SK-N-SH treated with all-trans-retinoic acid at 6 μM for 48 hours (cell line): Measurements from ENCODE around the gene NANOS3.
"Not testable (repeated sequence)": the region's sequence is repeated elsewhere in the genome, so short reads cannot be mapped to it uniquely, and the experiment has no call there.

Source experiments
- ATAC-seq: fragments of 200-7000 bp; cut with Tn5 transposase; 3 replicates; pipeline ENCODE4 v1.9.1; 2020; ENCODE audit warnings: mild to moderate bottlenecking, moderate library complexity
- BACH2 ChIP-seq: fragments of 250-450 bp; sonication (Bioruptor Pico); IDR thresholded peaks from 2 replicates; pipeline ENCODE4 v1.9.0; 2021; ENCODE audit warnings: mild to moderate bottlenecking, borderline replicate concordance
- CSDC2 ChIP-seq: fragments of 250-450 bp; sonication (Bioruptor Pico); IDR thresholded peaks from 2 replicates; pipeline ENCODE4 v1.5.0; 2020; ENCODE audit warnings: mild to moderate bottlenecking, moderate library complexity
- ESRRG ChIP-seq: fragments of 250-450 bp; sonication (Bioruptor Pico); IDR thresholded peaks from 2 replicates; pipeline ENCODE4 v1.6.1; 2021; ENCODE audit warnings: mild to moderate bottlenecking
- GLIS3 ChIP-seq: fragments of 250-450 bp; sonication (Bioruptor Pico); IDR thresholded peaks from 2 replicates; pipeline ENCODE4 v1.5.0; 2020; ENCODE audit warnings: mild to moderate bottlenecking, moderate library complexity
- ISL1 ChIP-seq: fragments of 250-450 bp; sonication (Bioruptor Pico); IDR thresholded peaks from 2 replicates; pipeline ENCODE4 v2.1.2; 2022; ENCODE audit warnings: mild to moderate bottlenecking, moderate library complexity
- OSR1 ChIP-seq: fragments of 250-450 bp; sonication (Bioruptor Pico); IDR thresholded peaks from 2 replicates; pipeline ENCODE4 v1.8.0; 2022; ENCODE audit warnings: moderate library complexity, mild to moderate bottlenecking, inconsistent platforms
- PPARA ChIP-seq: fragments of 250-450 bp; sonication (Bioruptor Pico); IDR thresholded peaks from 2 replicates; pipeline ENCODE4 v1.5.0; 2020; ENCODE audit warnings: mild to moderate bottlenecking, borderline replicate concordance
- RARB ChIP-seq: fragments of 250-450 bp; sonication (Bioruptor Pico); IDR thresholded peaks from 2 replicates; pipeline ENCODE4 v1.8.0; 2021; ENCODE audit warnings: mild to moderate bottlenecking, moderate library complexity
- SNAI2 ChIP-seq: fragments of 250-450 bp; sonication (Bioruptor Pico); IDR thresholded peaks from 2 replicates; pipeline ENCODE4 v1.5.0; 2020; ENCODE audit warnings: mild to moderate bottlenecking, moderate library complexity
- TCF4 ChIP-seq: fragments of 250-450 bp; sonication (Bioruptor Pico); IDR thresholded peaks from 2 replicates; pipeline ENCODE4 v1.8.0; 2021; ENCODE audit warnings: mild to moderate bottlenecking, moderate library complexity, borderline replicate concordance
- TOX ChIP-seq: fragments of 250-450 bp; sonication (Bioruptor Pico); IDR thresholded peaks from 2 replicates; pipeline ENCODE4 v1.8.0; 2021; ENCODE audit warnings: mild to moderate bottlenecking, moderate library complexity, borderline replicate concordance
- ZFP3 ChIP-seq: fragments of 250-450 bp; sonication (Bioruptor Pico); IDR thresholded peaks from 2 replicates; pipeline ENCODE4 v1.5.0; 2020; ENCODE audit warnings: mild to moderate bottlenecking, moderate library complexity
- ZFP30 ChIP-seq: fragments of 450-650 bp; formaldehyde crosslinking; IDR thresholded peaks from 2 replicates; pipeline ENCODE4 v1.5.0; 2022; ENCODE audit warnings: mild to moderate bottlenecking, moderate library complexity
- ZNF565 ChIP-seq: fragments of 450-650 bp; formaldehyde crosslinking; conservative IDR thresholded peaks from 2 replicates; pipeline ENCODE4 v1.5.0; 2020; ENCODE audit warnings: low read depth, mild to moderate bottlenecking, moderate library complexity
- ZNF70 ChIP-seq: fragments of 450-650 bp; formaldehyde crosslinking; IDR thresholded peaks from 2 replicates; pipeline ENCODE4 v1.5.0; 2020; ENCODE audit warnings: mild to moderate bottlenecking, moderate library complexity
- ZNF8 ChIP-seq: fragments of 450-650 bp; formaldehyde crosslinking; IDR thresholded peaks from 2 replicates; pipeline ENCODE4 v1.5.0; 2020; ENCODE audit warnings: mild to moderate bottlenecking, moderate library complexity
- TF ChIP-seq, protein P1 (sequence below): fragments of 250-450 bp; sonication (Bioruptor Pico); IDR thresholded peaks from 2 replicates; pipeline ENCODE4 v1.5.1; 2020; ENCODE audit warnings: low read depth, mild to moderate bottlenecking, moderate library complexity
- TF ChIP-seq, protein P2 (sequence below): fragments of 250-450 bp; sonication (Bioruptor Pico); IDR thresholded peaks from 2 replicates; pipeline ENCODE4 v1.5.1; 2021; ENCODE audit warnings: mild to moderate bottlenecking, moderate library complexity
- TF ChIP-seq, protein P3 (sequence below): fragments of 250-450 bp; sonication (Bioruptor Pico); IDR thresholded peaks from 2 replicates; pipeline ENCODE4 v1.8.0; 2020; ENCODE audit warnings: mild to moderate bottlenecking, moderate library complexity, borderline replicate concordance
- TF ChIP-seq, protein P4 (sequence below): fragments of 250-450 bp; sonication (Bioruptor Pico); IDR thresholded peaks from 2 replicates; pipeline ENCODE4 v1.5.0; 2020; ENCODE audit warnings: mild to moderate bottlenecking, moderate library complexity

Gene NANOS3

DNA sequence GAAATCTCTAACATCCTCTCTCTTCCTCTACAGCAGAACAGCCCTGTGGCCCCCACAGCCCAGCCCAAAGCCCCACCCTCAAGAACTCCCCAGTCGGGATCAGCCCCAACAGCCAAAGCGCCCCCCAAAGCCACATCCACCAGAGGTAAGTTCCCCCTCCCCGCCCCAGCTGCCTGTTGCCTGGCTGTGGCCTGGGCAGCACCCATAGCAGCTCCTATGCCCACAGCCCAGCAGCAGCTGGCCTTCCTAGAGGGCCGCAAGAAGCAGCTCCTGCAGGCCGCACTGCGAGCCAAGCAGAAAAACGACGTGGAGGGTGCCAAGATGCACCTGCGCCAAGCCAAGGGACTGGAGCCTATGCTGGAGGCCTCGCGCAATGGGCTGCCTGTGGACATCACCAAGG is 43.6 kb downstream of the NANOS3 start:
- TF ChIP-seq, protein P1, sequence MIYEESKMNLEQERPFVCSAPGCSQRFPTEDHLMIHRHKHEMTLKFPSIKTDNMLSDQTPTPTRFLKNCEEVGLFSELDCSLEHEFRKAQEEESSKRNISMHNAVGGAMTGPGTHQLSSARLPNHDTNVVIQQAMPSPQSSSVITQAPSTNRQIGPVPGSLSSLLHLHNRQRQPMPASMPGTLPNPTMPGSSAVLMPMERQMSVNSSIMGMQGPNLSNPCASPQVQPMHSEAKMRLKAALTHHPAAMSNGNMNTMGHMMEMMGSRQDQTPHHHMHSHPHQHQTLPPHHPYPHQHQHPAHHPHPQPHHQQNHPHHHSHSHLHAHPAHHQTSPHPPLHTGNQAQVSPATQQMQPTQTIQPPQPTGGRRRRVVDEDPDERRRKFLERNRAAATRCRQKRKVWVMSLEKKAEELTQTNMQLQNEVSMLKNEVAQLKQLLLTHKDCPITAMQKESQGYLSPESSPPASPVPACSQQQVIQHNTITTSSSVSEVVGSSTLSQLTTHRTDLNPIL (CRISPR knock-in tag), result no peak
- TF ChIP-seq ZNF565 (no peak), ZNF8 (CRISPR knock-in tag) (no peak), TCF4 (no peak), ZFP3 (CRISPR knock-in tag) (no peak), ISL1 (no peak), OSR1 (CRISPR knock-in tag) (no peak), RARB (CRISPR knock-in tag) (no peak), CSDC2 (no peak), ESRRG (CRISPR knock-in tag) (no peak), ZNF70 (CRISPR knock-in tag) (no peak), PPARA (CRISPR knock-in tag) (no peak), GLIS3 (no peak), BACH2 (no peak)
- TF ChIP-seq, protein P2, sequence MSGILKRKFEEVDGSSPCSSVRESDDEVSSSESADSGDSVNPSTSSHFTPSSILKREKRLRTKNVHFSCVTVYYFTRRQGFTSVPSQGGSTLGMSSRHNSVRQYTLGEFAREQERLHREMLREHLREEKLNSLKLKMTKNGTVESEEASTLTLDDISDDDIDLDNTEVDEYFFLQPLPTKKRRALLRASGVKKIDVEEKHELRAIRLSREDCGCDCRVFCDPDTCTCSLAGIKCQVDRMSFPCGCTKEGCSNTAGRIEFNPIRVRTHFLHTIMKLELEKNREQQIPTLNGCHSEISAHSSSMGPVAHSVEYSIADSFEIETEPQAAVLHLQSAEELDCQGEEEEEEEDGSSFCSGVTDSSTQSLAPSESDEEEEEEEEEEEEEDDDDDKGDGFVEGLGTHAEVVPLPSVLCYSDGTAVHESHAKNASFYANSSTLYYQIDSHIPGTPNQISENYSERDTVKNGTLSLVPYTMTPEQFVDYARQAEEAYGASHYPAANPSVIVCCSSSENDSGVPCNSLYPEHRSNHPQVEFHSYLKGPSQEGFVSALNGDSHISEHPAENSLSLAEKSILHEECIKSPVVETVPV (CRISPR knock-in tag), result no peak
- TF ChIP-seq, protein P3, sequence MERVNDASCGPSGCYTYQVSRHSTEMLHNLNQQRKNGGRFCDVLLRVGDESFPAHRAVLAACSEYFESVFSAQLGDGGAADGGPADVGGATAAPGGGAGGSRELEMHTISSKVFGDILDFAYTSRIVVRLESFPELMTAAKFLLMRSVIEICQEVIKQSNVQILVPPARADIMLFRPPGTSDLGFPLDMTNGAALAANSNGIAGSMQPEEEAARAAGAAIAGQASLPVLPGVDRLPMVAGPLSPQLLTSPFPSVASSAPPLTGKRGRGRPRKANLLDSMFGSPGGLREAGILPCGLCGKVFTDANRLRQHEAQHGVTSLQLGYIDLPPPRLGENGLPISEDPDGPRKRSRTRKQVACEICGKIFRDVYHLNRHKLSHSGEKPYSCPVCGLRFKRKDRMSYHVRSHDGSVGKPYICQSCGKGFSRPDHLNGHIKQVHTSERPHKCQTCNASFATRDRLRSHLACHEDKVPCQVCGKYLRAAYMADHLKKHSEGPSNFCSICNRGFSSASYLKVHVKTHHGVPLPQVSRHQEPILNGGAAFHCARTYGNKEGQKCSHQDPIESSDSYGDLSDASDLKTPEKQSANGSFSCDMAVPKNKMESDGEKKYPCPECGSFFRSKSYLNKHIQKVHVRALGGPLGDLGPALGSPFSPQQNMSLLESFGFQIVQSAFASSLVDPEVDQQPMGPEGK (CRISPR knock-in tag), result no peak
- TF ChIP-seq, protein P4, sequence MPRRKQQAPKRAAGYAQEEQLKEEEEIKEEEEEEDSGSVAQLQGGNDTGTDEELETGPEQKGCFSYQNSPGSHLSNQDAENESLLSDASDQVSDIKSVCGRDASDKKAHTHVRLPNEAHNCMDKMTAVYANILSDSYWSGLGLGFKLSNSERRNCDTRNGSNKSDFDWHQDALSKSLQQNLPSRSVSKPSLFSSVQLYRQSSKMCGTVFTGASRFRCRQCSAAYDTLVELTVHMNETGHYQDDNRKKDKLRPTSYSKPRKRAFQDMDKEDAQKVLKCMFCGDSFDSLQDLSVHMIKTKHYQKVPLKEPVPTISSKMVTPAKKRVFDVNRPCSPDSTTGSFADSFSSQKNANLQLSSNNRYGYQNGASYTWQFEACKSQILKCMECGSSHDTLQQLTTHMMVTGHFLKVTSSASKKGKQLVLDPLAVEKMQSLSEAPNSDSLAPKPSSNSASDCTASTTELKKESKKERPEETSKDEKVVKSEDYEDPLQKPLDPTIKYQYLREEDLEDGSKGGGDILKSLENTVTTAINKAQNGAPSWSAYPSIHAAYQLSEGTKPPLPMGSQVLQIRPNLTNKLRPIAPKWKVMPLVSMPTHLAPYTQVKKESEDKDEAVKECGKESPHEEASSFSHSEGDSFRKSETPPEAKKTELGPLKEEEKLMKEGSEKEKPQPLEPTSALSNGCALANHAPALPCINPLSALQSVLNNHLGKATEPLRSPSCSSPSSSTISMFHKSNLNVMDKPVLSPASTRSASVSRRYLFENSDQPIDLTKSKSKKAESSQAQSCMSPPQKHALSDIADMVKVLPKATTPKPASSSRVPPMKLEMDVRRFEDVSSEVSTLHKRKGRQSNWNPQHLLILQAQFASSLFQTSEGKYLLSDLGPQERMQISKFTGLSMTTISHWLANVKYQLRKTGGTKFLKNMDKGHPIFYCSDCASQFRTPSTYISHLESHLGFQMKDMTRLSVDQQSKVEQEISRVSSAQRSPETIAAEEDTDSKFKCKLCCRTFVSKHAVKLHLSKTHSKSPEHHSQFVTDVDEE (CRISPR knock-in tag), result no peak
- no peak for ATAC-seq

DNA sequence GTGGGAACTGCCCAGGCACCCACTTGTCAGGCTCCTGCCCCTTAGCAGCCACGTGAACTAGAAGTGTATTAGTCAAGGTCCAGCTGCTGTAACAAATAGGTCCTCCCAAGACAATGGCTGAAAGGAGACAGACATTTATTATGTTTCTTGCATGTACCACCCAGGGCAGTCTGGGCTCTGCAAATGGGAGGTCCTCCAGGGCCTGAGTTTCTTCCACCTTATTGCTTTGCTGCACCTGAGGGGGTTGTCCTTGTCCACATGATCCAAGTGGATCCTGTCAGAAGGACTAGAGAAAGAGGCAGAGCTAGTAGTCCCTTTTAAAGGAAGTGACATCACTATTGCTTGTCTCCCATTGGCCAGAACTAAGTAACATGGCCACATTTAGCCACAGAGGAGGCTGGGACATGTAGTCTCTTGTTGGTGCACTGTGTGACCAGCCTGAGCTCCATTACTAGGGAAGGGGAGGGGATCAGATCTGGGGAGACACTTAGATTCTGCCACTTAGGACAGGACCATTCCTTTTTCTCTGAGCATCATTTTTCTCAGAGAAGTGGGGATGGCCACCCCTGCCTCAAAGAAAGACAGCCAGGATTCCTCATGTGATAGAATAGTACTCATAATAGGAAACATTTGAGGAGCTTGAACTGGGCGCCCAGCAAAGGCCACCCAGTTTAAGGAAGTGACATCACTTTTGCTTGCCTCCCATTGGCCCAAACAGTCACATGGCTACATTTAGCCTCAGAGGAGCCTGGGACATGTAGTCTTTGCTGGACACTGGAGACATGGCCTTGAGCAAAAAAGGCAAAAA is 44.2 kb downstream of the NANOS3 start:
- TF ChIP-seq, protein P3 (CRISPR knock-in tag), result no peak
- TF ChIP-seq OSR1 (CRISPR knock-in tag), result no peak
- TF ChIP-seq BACH2, result no peak
- TF ChIP-seq, protein P4 (CRISPR knock-in tag), result no peak
- TF ChIP-seq ESRRG (CRISPR knock-in tag), result no peak
- no peak for TF ChIP-seq TOX (CRISPR knock-in tag)
- TF ChIP-seq ZFP30 (CRISPR knock-in tag), result no peak
- TF ChIP-seq, protein P1 (CRISPR knock-in tag), result no peak
- TF ChIP-seq ZNF70 (CRISPR knock-in tag), result no peak
- TF ChIP-seq ZFP3 (CRISPR knock-in tag), result no peak
- no peak for TF ChIP-seq SNAI2 (CRISPR knock-in tag)
- TF ChIP-seq ZNF8 (CRISPR knock-in tag), result no peak
- ATAC-seq, result peak; percentile 92

DNA sequence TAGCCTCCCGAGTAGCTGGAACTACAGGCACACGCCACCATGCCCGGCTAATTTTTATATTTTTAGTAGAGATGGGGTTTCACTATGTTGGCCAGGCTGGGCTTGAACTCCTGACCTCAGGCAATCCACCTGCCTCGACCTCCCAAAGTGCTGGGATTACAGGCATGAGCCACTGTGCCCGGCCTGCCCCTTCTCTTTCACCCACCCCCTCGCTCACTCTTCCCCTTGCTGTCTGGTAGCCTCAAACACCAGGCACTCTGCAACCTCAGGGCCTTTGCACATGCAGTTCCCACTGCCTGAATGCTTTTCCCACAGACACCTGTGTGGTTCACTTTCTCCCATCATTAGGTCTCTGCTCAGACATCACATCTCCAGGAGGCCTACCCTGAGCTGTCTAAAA is 45.2 kb downstream of the NANOS3 start:
- not testable (repeated sequence) for ATAC-seq
